HepG2 (cell line): ENCODE results near the gene DDX23. TPM values are rescaled to one million over a fixed set of nuclear protein-coding genes. Genes with fewer than 3 reads are reported as not detected.
A peak's percentile ranks its signal among the peaks of the same experiment; 100 is the strongest.

ENCODE experiments used
- ATAC-seq: fragments of 200-7000 bp; cut with Tn5 transposase; 3 replicates; pipeline ENCODE4 v1.9.1; 2020; ENCODE audit warnings: mild to moderate bottlenecking, moderate library complexity
- BruUV-seq: library from RNA; stranded (reverse); fragments of 400-500 nt; replicated peaks from 2 replicates; lab custom pipeline; 2021; lab: Mats Ljungman, UMichigan
- CTCF ChIA-PET: fragments of 300-600 bp; formaldehyde crosslinking; extraction: SDS; loops from one replicate; lab custom pipeline; 2021; ENCODE audit warnings: low total read pairs, inconsistent platforms, low intra/inter-chr PET ratio; lab: Yijun Ruan, JAX
- POLR2A ChIA-PET: fragments of 350-600 bp; sonication (Branson Sonifier 250); formaldehyde crosslinking; loops from one replicate; lab custom pipeline; 2020; ENCODE audit warnings: antibody characterized with exemption, inconsistent platforms; lab: Yijun Ruan, JAX
- DNase-seq: peaks from one replicate; pipeline ENCODE4 v3.0.0-alpha.2; 2015; ENCODE audit warnings: low spot score
- FAIRE-seq: peaks from 3 replicates; lab custom pipeline; 2011; peaks lifted over from hg19 to GRCh38; lab: Jason Lieb, UNC
- H2AFZ ChIP-seq: one replicate; pipeline ENCODE4 v1.6.1; 2011; ENCODE audit warnings: low read length, inconsistent platforms
- H3K27ac ChIP-seq: fragments of 300-600 bp; 3 replicates; pipeline ENCODE4 v1.8.0; 2011; ENCODE audit warnings: mixed run types, mild to moderate bottlenecking, mixed read lengths, low read length, inconsistent platforms; ENCODE audit not compliant: insufficient read depth; ENCODE audit errors: extremely low read length
- H3K27me3 ChIP-seq, 2 experiments: fragments of 200-600 bp in 1 of 2; 2 replicates in 1 of 2; 3 replicates in 1 of 2; pipeline versions ENCODE4 v1.6.0 to v1.8.0; 2011; ENCODE audit warnings: low read length in 2 of 2, mild to moderate bottlenecking in 2 of 2, moderate library complexity in 2 of 2, inconsistent platforms in 1 of 2; ENCODE audit not compliant: insufficient read depth in 2 of 2, control insufficient read depth in 1 of 2
- H3K36me3 ChIP-seq, 2 experiments: fragments of 200-600 bp in 1 of 2; replicated peaks in 1 of 2; 2 replicates in 1 of 2; 3 replicates in 1 of 2; pipeline versions ENCODE4 v1.5.1 to v1.8.0; 2011; ENCODE audit warnings: low read length in 2 of 2, inconsistent platforms in 1 of 2; ENCODE audit not compliant: insufficient read depth in 2 of 2, control insufficient read depth in 1 of 2
- H3K4me1 ChIP-seq: 2 replicates; pipeline ENCODE4 v1.5.1; 2012; ENCODE audit warnings: low read length, inconsistent platforms; ENCODE audit not compliant: insufficient read depth
- H3K4me2 ChIP-seq: 2 replicates; pipeline ENCODE4 v1.6.0; 2011; ENCODE audit warnings: low read depth, low read length, inconsistent platforms
- H3K4me3 ChIP-seq, 3 experiments: fragments of 200-600 bp in 1 of 3; sonication (generic), shearing (Covaris generic) in 1 of 3; replicated peaks in 1 of 3; 2 replicates each; pipeline ENCODE4 v1.5.1; 2011 to 2016; ENCODE audit warnings: low read length in 3 of 3, inconsistent platforms in 2 of 3, low read depth in 2 of 3, mild to moderate bottlenecking in 2 of 3, control low read depth in 1 of 3, mixed read lengths in 1 of 3; ENCODE audit not compliant: insufficient read depth in 1 of 3
- H3K79me2 ChIP-seq: one replicate; pipeline ENCODE4 v1.6.1; 2011; ENCODE audit warnings: low read length, inconsistent platforms; ENCODE audit not compliant: insufficient read depth
- H3K9ac ChIP-seq: 2 replicates; pipeline ENCODE4 v1.6.0; 2011; ENCODE audit warnings: mild to moderate bottlenecking, low read depth, low read length, inconsistent platforms; ENCODE audit not compliant: insufficient read depth
- H3K9me3 ChIP-seq: 2 replicates; pipeline ENCODE4 v1.5.1; 2012; ENCODE audit warnings: mild to moderate bottlenecking, low read length
- H4K20me1 ChIP-seq: 2 replicates; pipeline ENCODE4 v1.6.0; 2011; ENCODE audit warnings: inconsistent platforms, mild to moderate bottlenecking, low read length, moderate library complexity; ENCODE audit not compliant: insufficient read depth
- GABPA ChIP-seq, 2 experiments: IDR thresholded peaks; 2 replicates each; pipeline ENCODE4 v1.6.1; 2011 to 2016; ENCODE audit warnings: low read depth in 2 of 2, low read length in 1 of 2, missing biosample characterization in 1 of 2, missing genetic modification characterization in 1 of 2
- GATA4 ChIP-seq: sonication (generic); IDR thresholded peaks from 2 replicates; pipeline ENCODE4 v1.6.1; 2016; ENCODE audit warnings: antibody characterized with exemption, low read depth, borderline replicate concordance
- GMEB2 ChIP-seq: IDR thresholded peaks from 2 replicates; pipeline ENCODE4 v1.6.1; 2016; ENCODE audit warnings: missing biosample characterization, missing genetic modification reagents, low read depth
- HOXA3 ChIP-seq: sonication (generic); formaldehyde crosslinking; IDR thresholded peaks from 2 replicates; pipeline ENCODE4 v1.5.0; 2020; ENCODE audit warnings: missing genetic modification reagents
- SKI ChIP-seq: fragments of 450-650 bp; IDR thresholded peaks from one replicate; pipeline ENCODE4 v1.6.1; 2018; ENCODE audit warnings: mild to moderate bottlenecking; ENCODE audit not compliant: partially characterized antibody
- YEATS4 ChIP-seq: sonication (generic); formaldehyde crosslinking; IDR thresholded peaks from 2 replicates; pipeline ENCODE4 v1.4.0; 2020; ENCODE audit warnings: missing genetic modification reagents, borderline replicate concordance
- ZNF143 ChIP-seq: sonication (generic); formaldehyde crosslinking; IDR thresholded peaks from 2 replicates; pipeline ENCODE4 v1.4.0; 2020; ENCODE audit warnings: missing genetic modification reagents
- ZNF3 ChIP-seq: IDR thresholded peaks from 2 replicates; pipeline ENCODE4 v1.7.0; 2017; ENCODE audit warnings: inconsistent platforms
- ZNF33B ChIP-seq: sonication (generic); formaldehyde crosslinking; IDR thresholded peaks from 2 replicates; pipeline ENCODE4 v1.5.1; 2020; ENCODE audit warnings: mild to moderate bottlenecking, missing genetic modification reagents
- ZNF543 ChIP-seq: sonication (generic); formaldehyde crosslinking; IDR thresholded peaks from 2 replicates; pipeline ENCODE4 v1.4.0; 2020; ENCODE audit warnings: mild to moderate bottlenecking, missing genetic modification reagents
- ZNF652 ChIP-seq: IDR thresholded peaks from 2 replicates; pipeline ENCODE4 v1.6.1; 2016; ENCODE audit warnings: low read depth, borderline replicate concordance
- WGBS: methylation state at CpG from one replicate; pipeline ENCODE4 v1.1.6; 2017; ENCODE audit warnings: low lambda C conversion rate; 5-methylcytosine and 5-hydroxymethylcytosine counted together
- in situ Hi-C: cut with HindIII; loops from 2 replicates; pipeline ENCODE4 v1.10.0; 2017; ENCODE audit warnings: low pct_unique_long_range_greater_than_20kb; ENCODE audit not compliant: extremely low pct_ligation_motif_present
- intact Hi-C: fragments of 100-400 bp; cut with micrococcal nuclease; formaldehyde crosslinking; loops from one replicate; pipeline ENCODE4 v1.10.0; 2022; ENCODE audit not compliant: unreplicated experiment
- polyA plus RNA-seq, 8 experiments: library from polyadenylated mRNA; depleted of rRNA in 3 of 8; stranded (reverse) in 7 of 8; unstranded in 1 of 8; fragments of >200 nt; fragmentation: Illumina TruSeq in 4 of 8; extraction: Trizol in 4 of 8; gene quantifications; 2 replicates each; pipeline versions ENCODE4 v1.2.1 to v1.2.3, GENCODE V29; 2011 to 2016; ENCODE audit warnings: low read depth in 4 of 8, missing spikeins in 1 of 8, mixed read lengths in 1 of 8; ENCODE audit not compliant: insufficient read depth in 1 of 8
- total RNA-seq, 5 experiments: library from RNA; depleted of rRNA; stranded (reverse); fragments of >200 nt; fragmentation: Illumina TruSeq; extraction: Trizol; gene quantifications; 2 replicates each; pipeline ENCODE4 v1.2.3, GENCODE V29; 2016; ENCODE audit warnings: low read depth in 1 of 5
- TF ChIP-seq, protein P1 (sequence below): IDR thresholded peaks from 2 replicates; pipeline ENCODE4 v1.6.1; 2012; ENCODE audit warnings: inconsistent platforms

DDX23 gene
- total and polyA plus RNA-seq, 2 of the 13 experiments (the other 11 are each of a cell fraction or from before 2014, with no cell fraction given): 35.7 to 90.0 TPM

GRCh38 chr12:48789858-48790326 is 62.1 kb downstream of the DDX23 start:
- Histone ChIP-seq H3K79me2 (peaks cover 3% of the 10 kb centered on the region), H3K27ac (no peak overlapping the region), H3K27me3 (no peaks in the 10 kb centered on the region), H3K4me3 (peak overlapping the region; percentile 81 to 90 (median 86)), H2AFZ (peak overlapping the region; percentile 69), H3K4me1 (peaks cover 35% of the 10 kb centered on the region), H3K36me3 (no peaks in the 10 kb centered on the region), H3K9ac (peak overlapping the region; percentile 60), H4K20me1 (no peaks in the 10 kb centered on the region), H3K9me3 (no peaks in the 10 kb centered on the region), H3K4me2 (peak overlapping the region; percentile 92)
- intact Hi-C loops: no loop called here
- 4% methylated on average over 4 of the region's 4 CpGs for WGBS
- no peak for DNase-seq
- ChIA-PET POLR2A (interaction anchor here (0.6 to 2.2 kb wide), 8 partner anchors 21 to 126 kb away, joined by 3 to 14 read pairs (median 6); partner anchors contain the start of genes KANSL2 and RND1), CTCF (no interaction called here)
- in situ Hi-C loops: no loop called here
- TSS peak; percentile 90 for BruUV-seq
- ATAC-seq: no peak
- TF ChIP-seq ZNF652 (CRISPR knock-in tag): peak; percentile 89
- TF ChIP-seq, protein P1, sequence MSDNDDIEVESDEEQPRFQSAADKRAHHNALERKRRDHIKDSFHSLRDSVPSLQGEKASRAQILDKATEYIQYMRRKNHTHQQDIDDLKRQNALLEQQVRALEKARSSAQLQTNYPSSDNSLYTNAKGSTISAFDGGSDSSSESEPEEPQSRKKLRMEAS: 0 out of 2 replicates have a peak, but pooled peaks have one; percentile 31
- TF ChIP-seq HOXA3: 0 out of 2 replicates have a peak, but pooled peaks have one; percentile 2
- TF ChIP-seq GATA4: no peak
- FAIRE-seq: no peak

GRCh38 chr12:48788854-48789775 is 62.8 kb downstream of the DDX23 start, which contains the start of gene ADCY6:
Gene ADCY6 (minus strand): TSS chr12:48789089. CDS start chr12:48783434, 5,655 bp downstream.
- in situ Hi-C loops (no loop called here), intact Hi-C loops (no loop called here)
- H3K4me2 ChIP-seq: peak within 1 kb of the TSS; percentile 92
- CTCF ChIA-PET: no interaction called here
- peak within 1 kb of the TSS; percentile 56 for H3K27ac ChIP-seq
- H3K9ac ChIP-seq: peak within 1 kb of the TSS; percentile 73
- BruUV-seq: no TSS peak
- DNase-seq: peak; percentile 67
- no peaks in the 10 kb centered on the region for H3K9me3 ChIP-seq
- POLR2A ChIA-PET: interaction anchor here (0.6 to 2.2 kb wide), 11 partner anchors 22 to 168 kb away, joined by 3 to 14 read pairs (median 6); partner anchors contain the start of genes ARF3, DDX23, KANSL2 and RND1
- 2% methylated on average over 38 of the region's 86 CpGs for WGBS
- no peaks in the 10 kb centered on the region for H4K20me1 ChIP-seq
- H3K36me3 ChIP-seq: no peaks in the 10 kb centered on the region
- peak; percentile 91 for ATAC-seq
- H3K79me2 ChIP-seq: peaks cover 3% of the 10 kb centered on the region
- peaks cover 29% of the 10 kb centered on the region for H3K4me1 ChIP-seq
- H3K27me3 ChIP-seq: no peaks in the 10 kb centered on the region
- H2AFZ ChIP-seq: peak within 1 kb of the TSS; percentile 42
- no peak for FAIRE-seq
- peak within 1 kb of the TSS; percentile 81 to 90 (median 86) for H3K4me3 ChIP-seq
- TF ChIP-seq ZNF143 (CRISPR knock-in tag) (no peak), YEATS4 (CRISPR knock-in tag) (0 out of 2 replicates have a peak, but pooled peaks have one; percentile 48), SKI (no peak), ZNF3 (CRISPR knock-in tag) (no peak), ZNF33B (CRISPR knock-in tag) (no peak), GABPA (IDR thresholded peaks at IDR 0.05; ENCODE audit: low read depth, low read length) (peak; percentile 59), GABPA (CRISPR knock-in tag; IDR thresholded peaks at IDR 0.05; ENCODE audit: low read depth) (peak; percentile 79), GMEB2 (CRISPR knock-in tag) (no peak), ZNF543 (CRISPR knock-in tag) (peak; percentile 40; the same call in 1 of the 2 replicates)
